Stimulated activated CD4-positive, alpha-beta T cell treated with anti-CD3 and anti-CD28 coated beads, Interleukin-15, amount 100 ng/mL, for 24 hours (primary cell): ENCODE results near the gene SAPCD2.

ENCODE experiments used
- DNase-seq: peaks from one replicate; pipeline ENCODE4 v3.0.0-alpha.2; 2020

Gene SAPCD2

GRCh38 chr9:137107312-137107921 lies 37.1 kb upstream of the SAPCD2 start:
- DNase-seq, result no peak

DNA sequence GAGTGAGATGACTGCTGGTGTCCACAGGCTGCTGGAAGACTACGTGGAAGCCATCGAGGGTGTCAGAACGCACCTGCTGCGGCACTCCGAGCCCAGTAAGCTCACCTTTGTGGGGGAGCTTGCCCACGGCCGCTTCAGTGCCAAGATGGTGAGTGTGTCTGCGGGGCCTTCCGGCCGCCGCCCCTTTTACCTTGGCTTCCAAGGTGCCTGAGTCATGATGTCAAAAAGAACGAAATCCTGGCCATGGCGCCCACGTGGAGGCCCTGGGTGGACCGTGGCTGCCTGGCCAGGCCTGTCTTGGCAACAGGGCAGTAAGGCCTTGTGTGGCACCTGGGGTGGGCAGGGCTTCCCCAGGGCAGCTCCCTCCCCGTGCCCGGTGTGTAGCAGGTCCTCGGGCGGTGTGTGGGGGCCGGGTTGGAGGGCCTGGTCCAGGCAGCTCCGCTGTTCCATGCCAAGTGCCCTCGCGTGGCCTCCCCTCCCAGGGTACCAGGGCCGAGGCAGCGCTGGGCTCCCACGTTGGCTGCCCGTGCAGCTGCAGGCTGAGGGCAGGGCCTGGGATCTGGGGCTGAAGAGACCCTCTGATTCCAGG lies 36.4 kb upstream of the SAPCD2 start:
- DNase-seq, result no peak

DNA sequence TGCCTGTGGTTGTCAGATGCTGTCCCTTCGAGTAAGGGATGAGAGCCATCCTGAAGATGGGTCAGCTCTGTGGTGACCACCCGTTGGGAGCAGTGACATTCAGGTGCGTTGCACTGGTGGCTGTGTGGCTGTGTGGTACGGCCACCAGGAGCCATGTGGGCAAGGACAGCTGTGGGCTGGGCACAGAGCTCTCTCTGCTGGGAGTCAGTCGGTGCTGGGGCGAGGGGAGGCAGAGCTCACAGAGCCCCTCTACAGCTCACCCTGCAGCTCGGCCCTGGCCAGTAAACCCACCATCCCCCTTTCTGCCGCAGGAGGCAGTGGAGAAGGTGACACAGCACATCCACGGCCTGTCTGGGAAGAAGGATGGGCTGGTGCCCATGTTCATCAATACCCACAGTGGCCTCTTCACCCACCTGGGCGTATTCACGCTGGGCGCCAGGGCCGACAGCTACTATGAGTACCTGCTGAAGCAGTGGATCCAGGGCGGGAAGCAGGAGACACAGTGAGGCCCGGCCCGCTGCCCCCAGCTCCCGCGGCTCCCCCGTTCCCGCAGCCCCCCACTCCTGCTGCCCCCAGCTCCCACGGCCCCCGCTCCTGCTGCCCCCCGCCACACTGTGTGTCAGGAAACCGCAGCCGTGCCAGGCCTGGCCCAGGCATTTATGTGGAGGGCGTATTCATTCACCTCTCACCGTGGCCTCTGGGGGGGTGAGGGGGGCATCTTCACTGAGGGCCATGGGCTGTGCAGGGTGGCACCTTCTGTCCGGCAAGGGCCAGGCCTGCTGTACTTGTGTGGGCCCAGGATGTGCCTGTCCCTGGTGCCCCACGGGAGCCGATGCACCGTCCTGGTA lies 35.7 kb upstream of the SAPCD2 start:
- DNase-seq, result no peak

DNA sequence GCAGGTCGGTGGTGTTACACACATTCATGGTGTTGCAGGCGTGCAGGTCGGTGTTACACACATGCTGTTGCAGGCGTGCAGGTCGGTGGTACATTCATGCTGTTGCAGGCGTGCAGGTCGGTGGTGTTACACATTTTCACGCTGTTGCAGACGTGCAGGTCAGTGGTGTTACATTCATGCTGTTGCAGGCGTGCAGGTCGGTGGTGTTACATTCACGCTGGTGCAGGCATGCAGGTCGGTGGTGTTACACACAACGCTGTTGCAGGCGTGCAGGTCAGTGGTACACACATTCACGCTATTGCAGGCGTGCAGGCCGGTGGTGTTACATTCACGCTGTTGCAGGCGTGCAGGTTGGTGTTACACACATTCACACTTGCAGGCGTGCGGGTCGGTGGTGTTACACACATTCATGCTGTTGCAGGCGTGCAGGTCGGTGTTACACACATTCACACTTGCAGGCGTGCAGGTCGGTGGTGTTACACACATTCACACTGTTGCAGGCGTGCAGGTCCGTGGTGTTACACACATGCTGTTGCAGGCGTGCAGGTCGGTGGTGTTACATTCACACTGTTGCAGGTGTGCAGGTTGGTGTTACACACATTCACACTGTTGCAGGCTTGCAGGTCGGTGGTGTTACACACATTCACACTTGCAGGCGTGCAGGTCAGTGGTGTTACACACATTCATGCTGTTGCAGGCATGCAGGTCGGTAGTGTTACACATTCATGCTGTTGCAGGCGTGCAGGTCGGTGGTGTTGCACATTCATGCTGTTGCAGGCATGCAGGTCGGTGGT lies 33.0 kb upstream of the SAPCD2 start:
- no peak for DNase-seq

DNA sequence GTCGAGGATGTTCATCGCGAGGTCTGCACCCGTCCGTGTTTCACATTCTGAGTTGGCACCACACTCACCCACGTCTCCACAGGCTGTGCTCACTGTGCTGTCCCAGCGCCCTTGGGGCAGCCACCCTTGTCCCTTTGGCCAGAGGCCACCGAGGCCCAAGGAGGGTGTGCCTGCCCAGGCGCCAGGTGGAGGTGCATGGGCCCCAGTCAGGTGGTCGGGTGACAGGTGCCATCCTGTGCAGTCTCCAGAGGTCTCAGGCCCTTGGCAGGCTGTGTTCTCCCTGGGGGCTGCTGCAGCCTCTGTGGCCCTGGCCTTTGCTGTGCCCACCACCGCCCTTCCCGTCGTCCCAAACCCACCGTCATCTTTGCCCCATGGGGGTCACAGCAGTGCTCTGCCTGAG lies 28.9 kb upstream of the SAPCD2 start:
- DNase-seq, result no peak

- no peak for DNase-seq
Observed at GRCh38 chr9:137097761-137098462, 27.6 kb upstream of the SAPCD2 start.

GRCh38 chr9:137096785-137097546 lies 26.6 kb upstream of the SAPCD2 start:
- DNase-seq, result no peak

- DNase-seq, result peak; percentile 92
Observed at GRCh38 chr9:137095664-137096517, 25.5 kb upstream of the SAPCD2 start.

DNA sequence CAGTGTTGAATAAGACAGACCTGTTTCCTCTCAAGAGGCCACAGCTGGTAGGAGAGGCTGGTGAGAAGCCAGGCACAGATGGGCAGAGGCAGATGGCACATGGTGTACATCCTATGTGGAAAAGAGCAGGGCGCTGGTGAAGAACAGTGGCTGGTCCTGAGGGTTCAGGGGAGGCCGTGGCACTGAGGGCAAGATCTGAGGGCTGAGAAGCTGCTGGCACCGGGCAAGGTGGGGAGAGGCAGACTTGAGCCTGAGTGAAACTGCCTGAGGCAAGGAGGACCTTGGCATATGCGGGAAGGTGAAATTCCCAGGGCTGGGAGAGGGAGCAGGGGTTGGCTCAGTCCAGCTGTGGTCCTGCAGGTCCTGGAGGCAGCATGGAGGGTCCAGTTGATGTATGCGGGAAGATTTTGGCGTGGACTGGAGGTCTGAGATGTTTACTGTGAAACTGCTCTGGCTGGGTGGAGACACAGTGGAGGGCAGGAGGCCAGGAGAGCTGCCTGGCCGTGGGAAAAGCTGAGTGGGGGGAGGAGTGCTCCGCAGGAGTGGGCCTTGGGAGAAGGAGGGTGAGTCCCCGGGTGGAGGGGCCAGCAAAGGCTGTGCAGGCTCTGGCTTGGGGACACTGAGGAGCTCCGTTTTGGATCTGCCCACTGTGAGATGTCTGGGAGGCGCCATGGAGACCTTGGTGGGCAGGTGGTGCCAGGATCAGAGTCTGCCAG lies 19.0 kb upstream of the SAPCD2 start:
- no peak for DNase-seq

- DNase-seq, result no peak
Observed at GRCh38 chr9:137088121-137088520, 17.8 kb upstream of the SAPCD2 start.

- DNase-seq, result no peak
Observed at GRCh38 chr9:137087409-137087925, 17.1 kb upstream of the SAPCD2 start.

GRCh38 chr9:137086531-137087408 lies 16.4 kb upstream of the SAPCD2 start, which contains the start of gene MAN1B1:
TSS of gene MAN1B1 (plus strand) at chr9:137086985. CDS start at chr9:137087000, 15 bp downstream.
- peak; percentile 100 for DNase-seq

DNA sequence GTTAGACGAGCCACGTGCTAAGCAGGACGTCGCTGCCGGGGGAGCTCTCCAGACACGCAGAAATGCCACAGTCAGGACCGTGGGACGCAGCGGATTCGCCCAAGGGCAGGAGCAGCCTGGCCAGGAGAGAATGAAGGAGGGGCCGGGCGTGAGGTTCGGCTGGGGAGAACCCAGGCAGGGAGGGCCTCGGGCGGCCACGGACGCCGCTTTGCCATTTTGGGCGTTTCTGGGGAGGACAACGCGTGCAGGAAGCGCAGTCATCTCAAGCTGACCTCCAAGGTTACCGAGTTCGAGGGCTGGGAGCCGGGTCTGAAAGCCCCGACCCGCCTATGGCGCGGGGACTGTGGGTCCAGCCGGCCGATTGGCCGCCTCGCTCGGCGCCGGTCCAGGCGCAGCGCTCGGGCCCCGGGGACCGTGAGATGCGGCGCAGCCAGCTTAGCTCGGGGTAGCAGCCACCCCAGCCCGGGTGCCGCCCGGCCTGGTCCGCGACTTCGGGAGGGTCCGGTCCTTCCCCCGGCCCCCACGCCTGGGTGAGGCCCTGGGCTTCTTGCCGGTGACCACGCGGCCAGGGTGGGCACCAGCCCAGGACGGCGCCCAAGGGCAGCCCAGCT lies 15.7 kb upstream of the SAPCD2 start:
- peak; percentile 46 for DNase-seq

DNA sequence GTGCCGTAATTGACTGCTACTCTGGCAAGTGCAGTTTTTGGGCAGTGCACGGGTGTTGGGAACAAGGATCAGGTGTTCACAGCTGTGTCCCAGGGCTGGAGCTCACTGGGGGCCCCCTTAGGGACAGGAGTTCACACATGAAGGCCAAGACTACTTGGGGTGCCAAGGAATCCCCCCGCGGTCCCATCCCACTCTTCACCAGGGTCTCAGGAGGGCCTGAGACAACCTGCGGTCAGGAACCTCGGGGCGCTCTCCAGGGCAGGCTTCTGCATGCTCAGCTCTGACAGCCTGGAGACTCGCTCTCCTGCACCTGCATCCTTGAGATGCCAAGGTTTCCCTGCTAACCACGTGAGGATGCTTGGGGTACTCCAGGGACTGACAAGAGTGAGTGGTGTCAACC lies 14.2 kb upstream of the SAPCD2 start:
- DNase-seq, result no peak

DNA sequence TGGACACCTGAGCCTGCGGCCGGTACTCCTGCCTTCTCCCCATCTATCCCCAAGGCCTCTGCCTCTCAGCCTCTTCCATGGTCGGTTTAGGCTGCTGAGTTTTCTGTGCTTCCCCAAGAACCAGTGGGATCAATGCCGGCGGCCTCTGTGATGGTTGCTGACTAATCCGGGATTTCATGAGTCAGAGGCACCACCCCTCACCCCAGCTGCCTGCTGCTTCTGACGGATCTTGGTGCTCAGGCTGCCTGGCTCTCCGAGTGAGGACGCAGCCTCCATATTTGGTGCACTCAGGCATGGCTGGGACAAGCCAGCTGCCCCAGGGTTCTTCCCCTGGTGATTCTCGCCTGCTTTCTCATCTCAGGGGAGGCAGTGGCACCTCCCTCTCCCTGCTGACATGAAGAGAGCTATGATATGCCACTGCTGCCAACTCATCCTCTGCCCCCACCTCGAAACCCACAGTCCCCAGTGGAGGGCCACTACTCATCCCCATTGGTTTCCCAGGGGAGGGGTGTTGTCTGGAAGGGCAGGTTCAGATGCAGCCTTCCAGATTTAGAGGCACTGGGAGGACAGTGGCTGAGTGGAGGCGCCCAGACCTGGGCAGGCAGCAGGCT lies 13.1 kb upstream of the SAPCD2 start:
- DNase-seq, result peak; percentile 44

DNA sequence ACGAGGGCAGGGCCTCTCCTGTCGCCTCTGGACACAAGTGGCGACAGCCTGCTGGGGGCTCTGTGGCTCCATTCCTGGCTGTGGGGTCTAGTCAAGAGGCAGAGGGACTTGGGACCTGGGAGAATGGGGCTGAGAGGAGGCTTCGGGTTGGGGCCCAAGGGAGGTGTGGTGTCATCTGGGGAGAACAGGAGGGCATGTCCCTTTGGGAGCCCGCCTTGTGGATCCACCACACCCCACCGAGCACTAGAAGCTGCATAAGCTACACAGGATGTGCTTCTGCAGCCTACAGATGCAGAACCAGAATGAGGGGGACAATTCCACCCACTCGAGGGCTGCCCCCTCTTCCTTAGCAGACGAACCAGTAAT lies 12.6 kb upstream of the SAPCD2 start:
- DNase-seq, result no peak

GRCh38 chr9:137082222-137082924 lies 12.0 kb upstream of the SAPCD2 start:
- no peak for DNase-seq
